ENCODE data around the gene CYSRT1.

The CYSRT1 gene

GRCh38 chr9:137271696-137272076 is 46.7 kb downstream of the CYSRT1 start:
- no peak for DNase-seq (ENCODE audit: low read depth)

GRCh38 chr9:137272241-137273094 is 47.5 kb downstream of the CYSRT1 start:
- no peak for DNase-seq (ENCODE audit: low read depth)

GRCh38 chr9:137273095-137273490 is 48.1 kb downstream of the CYSRT1 start:
- no peak for DNase-seq (ENCODE audit: low read depth)

GRCh38 chr9:137273611-137274320 is 48.8 kb downstream of the CYSRT1 start:
- no peak for DNase-seq (ENCODE audit: low read depth)

GRCh38 chr9:137275203-137275587 is 50.2 kb downstream of the CYSRT1 start:
- no peak for DNase-seq (ENCODE audit: low read depth)

Data from stimulated activated CD4-positive, alpha-beta T cell treated with anti-CD3 and anti-CD28 coated beads, Interleukin-2, amount 100 ng/mL, for 4 hours (primary cell).